GM12801 (cell line): ENCODE results near the gene FAM180A.

Source experiments
- CTCF ChIP-seq: IDR thresholded peaks from one replicate; pipeline ENCODE4 v1.5.1; 2011; ENCODE audit warnings: control low read depth; ENCODE audit not compliant: insufficient read length; ENCODE audit errors: extremely low read depth

Gene FAM180A

GRCh38 chr7:135748770-135749169, at the start of gene FAM180A:
Gene FAM180A, minus strand, starts transcription at chr7:135748813. Its CDS starts 233 bp downstream, at chr7:135748580.
- TF ChIP-seq CTCF: no peak

- no peak for TF ChIP-seq CTCF
Observed at GRCh38 chr7:135798095-135798494, 49.5 kb upstream of the FAM180A start.

- no peak for TF ChIP-seq CTCF
Observed at GRCh38 chr7:135795846-135796570, 47.4 kb upstream of the FAM180A start.

GRCh38 chr7:135793841-135794240, 45.2 kb upstream of the FAM180A start:
- no peak for TF ChIP-seq CTCF

GRCh38 chr7:135792866-135793265, 44.3 kb upstream of the FAM180A start:
- no peak for TF ChIP-seq CTCF

GRCh38 chr7:135792363-135792668, 43.7 kb upstream of the FAM180A start:
- no peak for TF ChIP-seq CTCF

GRCh38 chr7:135791543-135792362, 43.1 kb upstream of the FAM180A start:
- TF ChIP-seq CTCF: no peak
